GM12872 (cell line): Measurements from ENCODE around the gene ZNF799.

Experiments
- TF ChIP-seq, protein P1 (sequence below): IDR thresholded peaks from 3 replicates; pipeline ENCODE4 v1.5.1; 2011; ENCODE audit warnings: low read depth, mild to moderate bottlenecking, low read length, moderate library complexity; ENCODE audit not compliant: insufficient read depth

ZNF799 gene

GRCh38 chr19:12400633-12401502, at the start of gene ZNF799:
Gene ZNF799, minus strand, starts transcription at chr19:12401271. Its CDS starts 201 bp downstream, at chr19:12401070.
- TF ChIP-seq, protein P1, sequence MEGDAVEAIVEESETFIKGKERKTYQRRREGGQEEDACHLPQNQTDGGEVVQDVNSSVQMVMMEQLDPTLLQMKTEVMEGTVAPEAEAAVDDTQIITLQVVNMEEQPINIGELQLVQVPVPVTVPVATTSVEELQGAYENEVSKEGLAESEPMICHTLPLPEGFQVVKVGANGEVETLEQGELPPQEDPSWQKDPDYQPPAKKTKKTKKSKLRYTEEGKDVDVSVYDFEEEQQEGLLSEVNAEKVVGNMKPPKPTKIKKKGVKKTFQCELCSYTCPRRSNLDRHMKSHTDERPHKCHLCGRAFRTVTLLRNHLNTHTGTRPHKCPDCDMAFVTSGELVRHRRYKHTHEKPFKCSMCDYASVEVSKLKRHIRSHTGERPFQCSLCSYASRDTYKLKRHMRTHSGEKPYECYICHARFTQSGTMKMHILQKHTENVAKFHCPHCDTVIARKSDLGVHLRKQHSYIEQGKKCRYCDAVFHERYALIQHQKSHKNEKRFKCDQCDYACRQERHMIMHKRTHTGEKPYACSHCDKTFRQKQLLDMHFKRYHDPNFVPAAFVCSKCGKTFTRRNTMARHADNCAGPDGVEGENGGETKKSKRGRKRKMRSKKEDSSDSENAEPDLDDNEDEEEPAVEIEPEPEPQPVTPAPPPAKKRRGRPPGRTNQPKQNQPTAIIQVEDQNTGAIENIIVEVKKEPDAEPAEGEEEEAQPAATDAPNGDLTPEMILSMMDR: no peak

DNA sequence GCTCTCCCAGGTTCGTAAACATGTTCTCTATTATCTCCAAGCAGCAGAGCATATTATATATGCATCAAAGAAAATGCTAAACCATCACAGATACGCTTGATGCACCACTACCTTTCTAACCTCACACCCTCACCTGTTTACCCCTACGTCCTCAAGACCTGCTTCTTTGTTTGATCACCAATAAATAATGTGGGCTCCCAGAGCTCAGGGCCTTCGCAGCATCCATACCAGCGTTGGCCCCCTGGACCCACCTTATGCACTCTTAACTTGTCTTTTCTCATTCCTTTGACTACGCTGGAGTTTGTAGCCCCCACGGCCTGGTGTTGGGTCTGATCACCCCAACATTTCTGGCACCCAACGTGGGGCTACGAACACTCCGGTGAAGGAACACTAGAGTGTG, 49.8 kb upstream of the ZNF799 start:
- TF ChIP-seq, protein P1: no peak

GRCh38 chr19:12448808-12449207, 47.7 kb upstream of the ZNF799 start:
- TF ChIP-seq, protein P1: no peak

DNA sequence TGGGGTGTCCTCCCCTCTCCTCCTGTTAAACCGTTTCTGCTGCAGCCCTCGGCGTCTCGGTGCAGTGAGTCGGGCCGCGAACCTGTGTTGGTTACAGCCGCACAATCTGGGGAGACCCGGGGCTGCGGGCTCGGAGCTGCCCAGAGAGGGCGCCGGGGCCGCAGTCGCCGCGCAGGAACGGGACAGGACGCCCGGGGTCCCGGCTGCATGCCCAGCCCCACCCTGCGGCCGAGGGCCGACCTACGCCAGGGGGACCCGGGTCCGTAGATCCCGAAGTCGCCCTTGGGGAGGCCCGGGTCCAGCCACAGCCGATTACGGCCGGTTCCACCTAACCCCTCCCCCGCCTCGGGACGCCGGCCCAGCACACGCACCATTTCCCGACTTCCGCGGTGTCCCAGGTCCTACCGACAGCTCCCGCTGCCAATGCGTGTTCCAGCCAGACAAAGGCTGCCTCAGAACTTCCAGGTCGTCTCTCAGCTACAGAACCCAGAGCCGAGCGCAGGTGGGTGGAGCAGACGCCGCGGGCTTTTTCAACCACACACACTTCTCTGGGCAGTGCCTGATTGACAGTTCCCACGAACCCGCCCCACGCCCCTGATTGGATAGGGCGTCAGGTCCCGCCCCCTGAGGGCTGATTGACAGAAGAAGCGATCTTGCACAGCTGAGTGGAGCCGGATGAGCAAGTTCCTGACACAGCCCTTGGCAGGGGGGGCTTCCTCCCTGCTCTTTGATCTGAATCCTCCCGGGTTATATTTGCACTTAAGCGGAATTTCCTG, 39.7 kb upstream of the ZNF799 start, which contains the start of gene ZNF443:
TSS of gene ZNF443 (minus strand) at position 481 of the 776 bp plus-strand sequence. CDS start at position 374, 107 bp downstream.
- TF ChIP-seq, protein P1: 0 out of 3 replicates have a peak, but pooled peaks have one; percentile 8

GRCh38 chr19:12425888-12426274, 24.8 kb upstream of the ZNF799 start:
- TF ChIP-seq, protein P1: no peak

DNA sequence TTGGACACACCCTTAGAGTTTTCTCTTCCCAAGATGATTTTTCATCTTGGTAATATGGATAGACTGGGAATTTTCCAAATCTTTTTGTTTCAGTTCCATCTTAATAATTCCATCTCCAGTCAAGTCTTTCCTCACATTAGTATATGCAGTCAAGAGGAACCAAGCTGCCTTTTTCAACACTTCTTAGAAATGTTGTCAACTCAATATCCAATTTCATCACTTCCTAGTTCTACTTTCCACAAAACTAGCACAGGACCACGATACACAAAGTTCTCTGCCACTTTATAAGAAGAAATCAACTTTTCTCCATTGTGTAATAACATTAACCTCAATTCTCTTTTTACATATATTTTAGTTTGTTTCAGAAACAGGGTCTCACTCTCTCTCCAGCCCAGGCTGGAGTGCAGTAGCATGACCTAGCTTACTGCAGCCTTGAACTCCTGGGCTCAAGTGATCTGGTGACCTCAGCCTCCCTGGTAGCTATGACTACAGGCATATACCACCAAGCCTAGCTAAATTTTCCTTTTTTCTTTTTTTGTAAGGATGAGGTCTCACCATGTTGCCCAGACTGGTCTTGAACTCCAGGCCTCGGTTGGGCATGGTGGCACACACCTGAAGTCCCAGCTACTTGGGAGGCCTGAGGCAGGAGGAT, 24.3 kb upstream of the ZNF799 start:
- TF ChIP-seq, protein P1: no peak

GRCh38 chr19:12411893-12412292, 10.8 kb upstream of the ZNF799 start:
- TF ChIP-seq, protein P1: no peak
